Activated T-helper 2 cell treated with anti-CD3 and anti-CD28 coated beads, Interferon-gamma antibody, Interleukin-2, Interleukin-4, amounts not matched to agents 10 μg/mL and 5 μg/mL and 100 μg/mL, durations not matched to agents 14 hours and 24 hours and 36 hours (primary cell): ENCODE data around the gene PRAME. TPM values are rescaled to one million over a fixed set of nuclear protein-coding genes. Genes with fewer than 3 reads are reported as not detected.
"Not testable (repeated sequence)": the region's sequence is repeated elsewhere in the genome, so short reads cannot be mapped to it uniquely, and the experiment has no call there.

Source experiments
- DNase-seq: peaks from one replicate; pipeline ENCODE4 v3.0.0; 2021; ENCODE audit warnings: low spot score
- H3K27ac Mint-ChIP-seq: one replicate; pipeline ENCODE4 v1.8.0; 2021; ENCODE audit warnings: mixed read lengths
- H3K27me3 Mint-ChIP-seq: one replicate; pipeline ENCODE4 v1.8.0; 2021; ENCODE audit warnings: low read depth, mixed read lengths
- H3K36me3 Mint-ChIP-seq: one replicate; pipeline ENCODE4 v1.8.0; 2021; ENCODE audit warnings: low read depth, mixed read lengths
- H3K4me1 Mint-ChIP-seq: one replicate; pipeline ENCODE4 v1.8.0; 2021; ENCODE audit warnings: low read depth, mixed read lengths
- H3K4me3 Mint-ChIP-seq: one replicate; pipeline ENCODE4 v1.8.0; 2021; ENCODE audit warnings: low read depth, mild to moderate bottlenecking, moderate library complexity, mixed read lengths
- H3K9me3 Mint-ChIP-seq: one replicate; pipeline ENCODE4 v1.8.0; 2021; ENCODE audit warnings: mixed read lengths
- intact Hi-C: fragments of 100-400 bp; cut with micrococcal nuclease; formaldehyde crosslinking; loops from one replicate; pipeline ENCODE4 v1.15.1; 2023
- total RNA-seq: library from RNA; stranded (reverse); gene quantifications from 2 replicates; pipeline ENCODE4 v1.2.3, GENCODE V29; 2022

PRAME gene
- total RNA-seq, 1 donor from 2014 or later, result not detected

DNA sequence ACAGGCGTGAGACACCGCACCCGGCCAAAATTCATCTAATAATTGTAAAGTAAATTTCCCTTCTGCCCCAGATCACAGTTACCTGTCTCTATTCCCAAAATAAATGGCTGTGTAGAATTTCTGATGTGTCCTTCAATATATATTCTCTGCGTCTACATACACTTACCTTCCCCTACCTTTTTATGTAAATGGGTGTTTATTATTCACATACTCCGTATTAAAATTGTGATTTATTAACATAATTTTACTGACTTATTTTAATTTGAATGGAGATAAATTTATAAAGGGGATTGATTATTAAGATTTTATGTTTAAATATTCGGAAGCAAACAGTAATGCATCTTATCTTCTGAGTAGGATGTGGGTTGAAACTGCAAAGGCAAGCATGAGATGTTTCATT, 22.6 kb downstream of the PRAME start:
- Mint-ChIP-seq H3K9me3 (no peaks in the 10 kb centered on the region), H3K4me1 (no peaks in the 10 kb centered on the region), H3K36me3 (no peaks in the 10 kb centered on the region), H3K4me3 (no peak overlapping the region), H3K27me3 (no peaks in the 10 kb centered on the region), H3K27ac (no peak overlapping the region)
- intact Hi-C loops, result no loop called here
- no peak for DNase-seq

DNA sequence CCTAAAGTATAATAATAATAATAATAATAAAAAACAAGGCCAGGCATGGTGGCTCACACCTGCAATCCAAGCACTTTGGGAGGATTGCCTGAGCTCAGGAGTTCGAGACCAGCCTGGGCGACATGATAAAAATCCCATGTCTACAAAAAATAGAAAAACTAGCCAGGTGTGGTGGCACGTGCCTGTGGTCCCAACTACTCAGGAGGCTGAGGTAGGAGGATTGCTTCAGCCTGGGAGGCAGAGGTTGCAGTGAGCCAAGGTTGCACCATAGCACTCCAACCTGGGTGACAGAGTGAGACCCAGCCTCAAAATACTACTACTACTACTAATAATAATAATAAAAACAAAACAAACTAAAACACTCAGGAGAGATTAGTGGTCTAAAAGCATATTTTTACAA, 23.4 kb downstream of the PRAME start:
- intact Hi-C loops, result no loop called here
- Mint-ChIP-seq H3K27me3 (no peaks in the 10 kb centered on the region), H3K27ac (no peak overlapping the region), H3K4me1 (no peaks in the 10 kb centered on the region), H3K9me3 (no peaks in the 10 kb centered on the region), H3K4me3 (no peak overlapping the region), H3K36me3 (no peaks in the 10 kb centered on the region)
- DNase-seq, result no peak

GRCh38 chr22:22534604-22535415, 24.3 kb downstream of the PRAME start:
- H3K9me3 Mint-ChIP-seq, result no peaks in the 10 kb centered on the region
- no peak overlapping the region for H3K4me3 Mint-ChIP-seq

GRCh38 chr22:22533863-22534262, 25.2 kb downstream of the PRAME start:
- H3K4me1 Mint-ChIP-seq, result no peaks in the 10 kb centered on the region
- no peak for DNase-seq
- H3K36me3 Mint-ChIP-seq, result no peaks in the 10 kb centered on the region
- no peak overlapping the region for H3K27ac Mint-ChIP-seq
- no peaks in the 10 kb centered on the region for H3K27me3 Mint-ChIP-seq
- intact Hi-C loops, result no loop called here
- no peak overlapping the region for H3K4me3 Mint-ChIP-seq
- no peaks in the 10 kb centered on the region for H3K9me3 Mint-ChIP-seq

More at GRCh38 chr22:22534604-22535415, 24.3 kb downstream of the PRAME start:
- intact Hi-C loops, result no loop called here
- DNase-seq, result no peak
- no peaks in the 10 kb centered on the region for H3K27me3 Mint-ChIP-seq
- no peaks in the 10 kb centered on the region for H3K36me3 Mint-ChIP-seq
- no peak overlapping the region for H3K27ac Mint-ChIP-seq
- no peaks in the 10 kb centered on the region for H3K4me1 Mint-ChIP-seq

DNA sequence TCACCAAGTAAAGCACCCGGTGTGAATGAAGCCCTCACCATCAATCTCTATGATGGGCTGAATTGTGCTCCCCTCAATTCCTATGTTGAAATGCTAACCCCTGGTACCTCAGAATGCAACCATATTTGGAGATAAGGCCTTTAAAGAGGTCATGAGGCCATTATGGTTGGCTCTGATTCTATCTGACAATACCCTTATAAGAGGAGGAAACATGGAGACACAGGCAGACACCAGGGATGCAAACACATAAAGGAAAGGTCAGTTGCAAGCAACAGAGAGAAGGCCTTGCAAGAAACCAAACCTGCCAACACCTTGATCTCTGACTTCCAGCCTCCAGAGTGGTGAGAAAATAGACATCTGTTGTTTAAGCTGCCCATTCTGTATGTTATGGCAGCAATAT, 25.6 kb downstream of the PRAME start:
- no peak for DNase-seq
- no peaks in the 10 kb centered on the region for H3K27me3 Mint-ChIP-seq
- H3K36me3 Mint-ChIP-seq, result no peaks in the 10 kb centered on the region
- H3K27ac Mint-ChIP-seq, result no peak overlapping the region
- intact Hi-C loops, result no loop called here
- no peaks in the 10 kb centered on the region for H3K9me3 Mint-ChIP-seq
- no peak overlapping the region for H3K4me3 Mint-ChIP-seq
- H3K4me1 Mint-ChIP-seq, result no peaks in the 10 kb centered on the region

GRCh38 chr22:22532547-22533071, 26.5 kb downstream of the PRAME start:
- H3K4me3 Mint-ChIP-seq, H3K27me3 Mint-ChIP-seq, H3K4me1 Mint-ChIP-seq, H3K27ac Mint-ChIP-seq, H3K9me3 Mint-ChIP-seq, H3K36me3 Mint-ChIP-seq, DNase-seq, intact Hi-C loops: not testable (repeated sequence)

- H3K27ac Mint-ChIP-seq, result no peak overlapping the region
- intact Hi-C loops, result no loop called here
- H3K36me3 Mint-ChIP-seq, result no peaks in the 10 kb centered on the region
- H3K4me1 Mint-ChIP-seq, result no peaks in the 10 kb centered on the region
- no peak overlapping the region for H3K4me3 Mint-ChIP-seq
- no peaks in the 10 kb centered on the region for H3K27me3 Mint-ChIP-seq
- H3K9me3 Mint-ChIP-seq, result no peaks in the 10 kb centered on the region
- no peak for DNase-seq
These were observed 27.1 kb downstream of the PRAME start for GRCh38 chr22:22531770-22532546.

- intact Hi-C loops, result no loop called here
- no peaks in the 10 kb centered on the region for H3K36me3 Mint-ChIP-seq
- no peaks in the 10 kb centered on the region for H3K9me3 Mint-ChIP-seq
- no peak overlapping the region for H3K27ac Mint-ChIP-seq
- H3K4me1 Mint-ChIP-seq, result no peaks in the 10 kb centered on the region
- H3K27me3 Mint-ChIP-seq, result peaks cover 8% of the 10 kb centered on the region
- DNase-seq, result no peak
- H3K4me3 Mint-ChIP-seq, result no peak overlapping the region
These were observed 30.3 kb downstream of the PRAME start for GRCh38 chr22:22528780-22529179.

DNA sequence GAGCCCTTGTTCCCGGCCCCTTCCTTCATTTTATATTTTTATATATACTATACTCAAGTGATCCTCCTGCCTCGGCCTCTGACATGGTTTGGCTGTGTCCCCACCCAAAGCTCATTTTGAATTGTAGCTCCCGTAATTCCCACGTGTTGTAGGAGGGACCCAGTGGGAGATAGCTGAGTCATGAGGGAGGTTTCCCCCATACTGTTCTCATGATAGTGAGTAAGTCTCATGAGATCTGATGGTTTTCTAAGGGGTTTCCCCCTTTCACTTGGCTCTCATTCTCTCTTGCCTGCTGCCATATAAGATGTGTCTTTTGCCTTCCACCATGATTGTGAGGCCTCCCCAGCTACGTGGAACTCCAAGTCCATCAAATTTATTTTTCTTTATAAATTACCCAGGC, 31.8 kb downstream of the PRAME start:
- Mint-ChIP-seq H3K27ac (no peak overlapping the region), H3K4me3 (no peak overlapping the region), H3K9me3 (no peaks in the 10 kb centered on the region), H3K27me3 (peaks cover 12% of the 10 kb centered on the region), H3K36me3 (no peaks in the 10 kb centered on the region), H3K4me1 (no peaks in the 10 kb centered on the region)
- intact Hi-C loops, result no loop called here
- no peak for DNase-seq

DNA sequence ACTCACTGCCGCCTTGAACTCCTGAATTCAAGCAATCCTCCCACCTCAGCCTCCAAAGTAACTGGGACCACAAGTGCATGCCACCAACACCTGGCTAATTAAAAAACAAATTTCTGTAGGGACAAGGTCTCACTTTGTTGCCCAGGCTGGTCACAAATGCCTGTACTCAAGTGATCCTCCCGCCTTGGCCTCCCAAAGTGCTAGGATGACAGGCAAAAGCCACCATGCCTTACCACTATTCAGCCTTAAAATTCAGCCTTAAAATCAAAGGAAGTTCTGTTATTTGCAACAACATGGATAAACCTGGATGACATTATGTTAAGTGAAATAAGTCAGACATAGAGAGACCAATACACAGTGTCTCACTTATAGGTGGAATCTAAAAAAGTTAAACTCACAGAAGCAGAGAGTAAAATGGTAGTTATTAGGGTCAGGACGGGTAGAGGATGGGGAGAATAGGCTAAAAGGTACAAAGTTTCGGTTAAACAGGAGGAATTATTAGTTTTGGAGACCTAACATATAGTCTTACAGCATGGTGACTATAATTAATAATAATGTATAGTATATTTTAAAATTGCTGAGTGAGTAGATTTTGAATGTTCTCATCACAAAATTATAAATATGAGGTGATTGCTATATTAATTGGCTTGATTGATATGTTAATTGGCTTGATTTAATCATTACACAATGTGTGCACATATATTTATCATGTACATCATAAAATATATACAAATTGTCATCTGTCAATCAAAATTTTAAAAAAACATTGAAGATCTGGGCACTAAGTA, 32.7 kb downstream of the PRAME start:
- no peaks in the 10 kb centered on the region for H3K36me3 Mint-ChIP-seq
- intact Hi-C loops, result no loop called here
- no peak for DNase-seq
- no peaks in the 10 kb centered on the region for H3K9me3 Mint-ChIP-seq
- no peak overlapping the region for H3K27ac Mint-ChIP-seq
- no peak overlapping the region for H3K4me3 Mint-ChIP-seq
- peaks cover 12% of the 10 kb centered on the region for H3K27me3 Mint-ChIP-seq
- H3K4me1 Mint-ChIP-seq, result no peaks in the 10 kb centered on the region

- intact Hi-C loops, result no loop called here
- H3K9me3 Mint-ChIP-seq, result no peaks in the 10 kb centered on the region
- no peak for DNase-seq
- no peak overlapping the region for H3K4me3 Mint-ChIP-seq
- peaks cover 12% of the 10 kb centered on the region for H3K27me3 Mint-ChIP-seq
- H3K27ac Mint-ChIP-seq, result no peak overlapping the region
- no peaks in the 10 kb centered on the region for H3K4me1 Mint-ChIP-seq
- H3K36me3 Mint-ChIP-seq, result no peaks in the 10 kb centered on the region
These were observed 35.6 kb downstream of the PRAME start for GRCh38 chr22:22523494-22523893.

DNA sequence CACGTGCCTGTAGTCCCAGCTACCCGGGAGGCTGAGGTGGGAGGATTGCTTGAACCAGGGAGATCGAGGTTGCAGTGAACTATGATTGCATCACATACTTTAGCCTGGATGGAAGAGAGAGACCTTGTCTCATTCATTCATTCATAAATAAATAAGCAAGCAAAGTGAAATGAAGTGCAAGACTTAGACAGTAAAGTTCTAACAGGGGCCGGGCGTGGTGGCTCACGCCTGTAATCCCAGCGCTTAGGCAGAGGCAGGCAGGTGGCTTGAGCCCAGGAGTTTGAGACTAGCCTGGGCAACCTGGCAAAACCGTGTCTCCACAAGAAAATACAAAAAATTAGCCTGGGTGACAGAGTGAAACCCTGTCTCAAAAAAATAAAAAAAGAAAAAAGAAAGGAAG, 37.4 kb downstream of the PRAME start:
- H3K4me3 Mint-ChIP-seq, result no peak overlapping the region
- DNase-seq, result no peak
- no peaks in the 10 kb centered on the region for H3K9me3 Mint-ChIP-seq
- H3K4me1 Mint-ChIP-seq, result no peaks in the 10 kb centered on the region
- intact Hi-C loops, result no loop called here
- H3K36me3 Mint-ChIP-seq, result no peaks in the 10 kb centered on the region
- H3K27ac Mint-ChIP-seq, result no peak overlapping the region
- H3K27me3 Mint-ChIP-seq, result peaks cover 14% of the 10 kb centered on the region
